HCT116 (cell line): ENCODE results near the gene ELAPOR1. TPM values are rescaled to one million over a fixed set of nuclear protein-coding genes. Genes with fewer than 3 reads are reported as not detected.

Source experiments
- ATAC-seq: fragments of 200-7000 bp; cut with Tn5 transposase; 2 replicates; pipeline ENCODE4 v1.9.1; 2020; ENCODE audit warnings: mild to moderate bottlenecking, moderate library complexity
- BruUV-seq: library from RNA; stranded (reverse); fragments of 400-500 nt; replicated peaks from 2 replicates; lab custom pipeline; 2021; lab: Mats Ljungman, UMichigan
- CTCF ChIA-PET: fragments of 300-600 bp; sonication (Branson Sonifier 250); formaldehyde crosslinking; loops from one replicate; lab custom pipeline; 2021; ENCODE audit warnings: antibody characterized with exemption; lab: Charles Lee
- POLR2A ChIA-PET: fragments of 300-600, 350-600 bp; sonication (Branson Sonifier 250); formaldehyde crosslinking; loops from one replicate; lab custom pipeline; 2021; ENCODE audit warnings: antibody characterized with exemption; lab: Charles Lee
- RAD21 ChIA-PET, 2 experiments: fragments of 300-600 bp; sonication (Branson Sonifier 250); formaldehyde crosslinking; loops; one replicate each; lab custom pipeline; 2023; ENCODE audit warnings: low total read pairs in 2 of 2; ENCODE audit not compliant: uncharacterized antibody in 2 of 2, unreplicated experiment in 2 of 2, low non-redundant PET in 1 of 2; lab: Charles Lee
- DNase-seq: peaks from one replicate; pipeline ENCODE4 v3.0.0-alpha.2; 2010; ENCODE audit warnings: low read depth, low spot score
- H2AFZ ChIP-seq: fragments of 200-600 bp; shearing (Covaris generic), sonication (generic); 2 replicates; pipeline ENCODE4 v1.6.1; 2017; ENCODE audit warnings: low read depth, mixed run types, mixed read lengths, antibody characterized with exemption, low read length; ENCODE audit not compliant: poor library complexity, severe bottlenecking
- H3K27ac ChIP-seq: 2 replicates; pipeline ENCODE4 v1.5.1; 2012; ENCODE audit warnings: low read depth, low read length
- H3K27me3 ChIP-seq: fragments of 200-600 bp; sonication (generic); 2 replicates; pipeline ENCODE4 v1.6.1; 2016; ENCODE audit warnings: mixed run types, low read length, mixed read lengths; ENCODE audit not compliant: insufficient read depth
- H3K36me3 ChIP-seq, 2 experiments: fragments of 200-500 bp in 1 of 2; fragments of 200-600 bp in 1 of 2; sonication (Bioruptor generic) in 1 of 2; sonication (generic) in 1 of 2; 2 replicates each; pipeline versions ENCODE4 v1.5.1 to v1.6.1; 2014 to 2016; ENCODE audit warnings: low read length in 2 of 2, inconsistent platforms in 1 of 2, mixed read lengths in 1 of 2, mixed run types in 1 of 2; ENCODE audit not compliant: insufficient read depth in 2 of 2, control insufficient read depth in 1 of 2
- H3K4me1 ChIP-seq, 2 experiments: fragments of 200-600 bp in 1 of 2; sonication (generic) in 1 of 2; 2 replicates each; pipeline versions ENCODE4 v1.5.1 to v1.6.1; 2012 to 2017; ENCODE audit warnings: low read length in 2 of 2, inconsistent platforms in 1 of 2, mild to moderate bottlenecking in 1 of 2, mixed read lengths in 1 of 2, mixed run types in 1 of 2, moderate library complexity in 1 of 2; ENCODE audit not compliant: insufficient read depth in 2 of 2, control insufficient read depth in 1 of 2
- H3K4me2 ChIP-seq: fragments of 200-600 bp; sonication (generic); 2 replicates; pipeline ENCODE4 v1.6.1; 2017; ENCODE audit warnings: mixed run types, low read length, mixed read lengths
- H3K4me3 ChIP-seq, 2 experiments: fragments of 200-600 bp in 1 of 2; sonication (generic) in 1 of 2; replicated peaks in 1 of 2; 2 replicates each; pipeline ENCODE4 v1.5.1; 2011 to 2016; ENCODE audit warnings: low read length in 2 of 2, control low read depth in 1 of 2, low read depth in 1 of 2, mild to moderate bottlenecking in 1 of 2, mixed read lengths in 1 of 2, mixed run types in 1 of 2
- H3K79me2 ChIP-seq: fragments of 200-600 bp; sonication (generic); 2 replicates; pipeline ENCODE4 v1.6.1; 2017; ENCODE audit warnings: mild to moderate bottlenecking, mixed run types, low read length, moderate library complexity, mixed read lengths; ENCODE audit not compliant: insufficient read depth
- H3K9ac ChIP-seq: fragments of 200-600 bp; sonication (generic); 2 replicates; pipeline ENCODE4 v1.6.1; 2016; ENCODE audit warnings: low read length, mixed read lengths
- H3K9me2 ChIP-seq: fragments of 200-600 bp; sonication (generic), shearing (Covaris generic); 2 replicates; pipeline ENCODE4 v1.6.1; 2017; ENCODE audit warnings: mixed run types, mild to moderate bottlenecking, moderate library complexity; ENCODE audit not compliant: insufficient read depth
- H3K9me3 ChIP-seq, 2 experiments: fragments of 200-500 bp in 1 of 2; fragments of 200-600 bp in 1 of 2; sonication (Bioruptor generic) in 1 of 2; sonication (generic) in 1 of 2; 2 replicates each; pipeline ENCODE4 v1.6.1; 2014 to 2017; ENCODE audit warnings: low read length in 2 of 2, mixed read lengths in 2 of 2, inconsistent platforms in 1 of 2, low read depth in 1 of 2, mild to moderate bottlenecking in 1 of 2, mixed run types in 1 of 2, moderate library complexity in 1 of 2; ENCODE audit not compliant: control insufficient read depth in 1 of 2, insufficient read depth in 1 of 2
- H4K20me1 ChIP-seq: fragments of 200-600 bp; sonication (generic), shearing (Covaris generic); 2 replicates; pipeline ENCODE4 v1.6.1; 2017; ENCODE audit warnings: mixed run types, mild to moderate bottlenecking, moderate library complexity; ENCODE audit not compliant: insufficient read depth
- CEBPB ChIP-seq: IDR thresholded peaks from 2 replicates; pipeline ENCODE4 v1.6.1; 2012; ENCODE audit warnings: low read depth
- ELF1 ChIP-seq: IDR thresholded peaks from 2 replicates; pipeline ENCODE4 v1.6.1; 2012; ENCODE audit warnings: low read depth, borderline replicate concordance
- EZH2 ChIP-seq: fragments of 200-600 bp; sonication (generic); IDR thresholded peaks from 2 replicates; pipeline ENCODE4 v1.6.1; 2017; ENCODE audit warnings: antibody characterized with exemption, mixed run types
- EZH2phosphoT487 ChIP-seq: fragments of 200-600 bp; IDR thresholded peaks from 2 replicates; pipeline ENCODE4 v1.6.1; 2018; ENCODE audit warnings: antibody characterized with exemption, borderline replicate concordance
- POLR2A ChIP-seq: IDR thresholded peaks from 2 replicates; pipeline ENCODE4 v1.7.0; 2011; ENCODE audit warnings: borderline replicate concordance; ENCODE audit not compliant: insufficient read depth, insufficient read length; ENCODE audit errors: extremely low read depth
- POLR2AphosphoS5 ChIP-seq: IDR thresholded peaks from 2 replicates; pipeline ENCODE4 v1.6.1; 2011; ENCODE audit warnings: mild to moderate bottlenecking, low read depth, low read length, moderate library complexity
- RAD21 ChIP-seq: IDR thresholded peaks from 2 replicates; pipeline ENCODE4 v1.6.1; 2012; ENCODE audit warnings: low read depth, mild to moderate bottlenecking
- SP1 ChIP-seq: IDR thresholded peaks from 2 replicates; pipeline ENCODE4 v1.6.1; 2012; ENCODE audit warnings: low read depth
- SRF ChIP-seq: IDR thresholded peaks from 2 replicates; pipeline ENCODE4 v1.6.1; 2012; ENCODE audit warnings: low read depth
- TCF7L2 ChIP-seq: IDR thresholded peaks from 2 replicates; pipeline ENCODE4 v1.7.0; 2011; ENCODE audit warnings: borderline replicate concordance, inconsistent platforms; ENCODE audit not compliant: insufficient read depth, insufficient read length; ENCODE audit errors: extremely low read depth
- ZBTB33 ChIP-seq: IDR thresholded peaks from 2 replicates; pipeline ENCODE4 v1.6.1; 2011; ENCODE audit warnings: mild to moderate bottlenecking, low read length, moderate library complexity; ENCODE audit not compliant: insufficient replicate concordance; ENCODE audit errors: extremely low read depth
- ZNF274 ChIP-seq: fragments of 200-500 bp; sonication (Bioruptor generic); IDR thresholded peaks from 2 replicates; pipeline ENCODE4 v1.6.1; 2014; ENCODE audit warnings: mild to moderate bottlenecking, low read depth, low read length, inconsistent platforms
- intact Hi-C: fragments of 100-400 bp; cut with micrococcal nuclease; formaldehyde crosslinking; loops from 2 replicates; pipeline ENCODE4 v1.10.0; 2022
- total RNA-seq: library from RNA; stranded (reverse); gene quantifications from one replicate; pipeline ENCODE4 v1.2.1, GENCODE V29; 2021; ENCODE audit not compliant: unreplicated experiment

Gene ELAPOR1
- total RNA-seq, 1 experiment from 2014 or later, result 0.57 TPM

- TF ChIP-seq ZBTB33 (no peak), RAD21 (no peak), EZH2 (no peak), TCF7L2 (peak; percentile 38), SP1 (peak; percentile 48; the same call in 1 of the 2 replicates), CEBPB (no peak), SRF (peak; percentile 41; the same call in 1 of the 2 replicates), EZH2phosphoT487 (no peak), ZNF274 (no peak), ELF1 (peak; percentile 50; the same call in 1 of the 2 replicates)
- TF ChIP-seq, all 23 proteins: peak for 14
Measured at GRCh38 chr1:109075531-109076490, 38.1 kb upstream of the ELAPOR1 start, which contains the start of gene TAF13 (continued).

- Histone ChIP-seq H3K4me1 (peaks cover 21 to 29% of the 10 kb centered on the region in 2 experiments), H3K4me2 (no peak overlapping the region), H3K36me3 (no peaks in the 10 kb centered on the region), H3K27ac (no peak overlapping the region), H2AFZ (no peak overlapping the region), H3K9ac (no peak overlapping the region), H3K9me3 (no peaks in the 10 kb centered on the region), H3K27me3 (no peaks in the 10 kb centered on the region), H3K9me2 (no peaks in the 10 kb centered on the region), H4K20me1 (no peaks in the 10 kb centered on the region), H3K79me2 (peaks cover 13% of the 10 kb centered on the region), H3K4me3 (no peak overlapping the region)
- intact Hi-C loops, result no loop called here
- ATAC-seq, result no peak
- ChIA-PET RAD21 (no interaction called here), POLR2A (no interaction called here), CTCF (no interaction called here)
- no peak for TF ChIP-seq RAD21
- TF ChIP-seq POLR2A, result no peak
- no peak for TF ChIP-seq POLR2AphosphoS5
- BruUV-seq, result no TSS peak
- no peak for DNase-seq
Measured at GRCh38 chr1:109078317-109078716, 35.6 kb upstream of the ELAPOR1 start.
